ENCODE measurements around the gene STK39. TPM values are rescaled to one million over a fixed set of nuclear protein-coding genes. Genes with fewer than 3 reads are reported as not detected.
A peak's percentile ranks its signal among the peaks of the same experiment; 100 is the strongest.

The STK39 gene
- total RNA-seq, 2 experiments from 2014 or later: 28.2 to 31.4 TPM

GRCh38 chr2:168118733-168119514, 128.5 kb downstream of the STK39 start:
- CTCF ChIA-PET: interaction anchor here (0.5 to 1.9 kb wide), 11 partner anchors 10 to 222 kb away, joined by 3 to 8 read pairs (median 4); no protein-coding TSS in a partner anchor
- DNase-seq: peak; percentile 54

GRCh38 chr2:168116448-168116847, 130.9 kb downstream of the STK39 start:
- ChIA-PET CTCF (interaction anchor here (0.6 kb wide), 2 partner anchors 354 to 1577 kb away, joined by 4 to 6 read pairs; no protein-coding TSS in a partner anchor), POLR2A (no interaction called here)
- no peaks in the 10 kb centered on the region for H3K27me3 Mint-ChIP-seq
- H3K4me1 Mint-ChIP-seq: no peaks in the 10 kb centered on the region
- H3K4me3 Mint-ChIP-seq: no peak overlapping the region
- no peak overlapping the region for H3K27ac Mint-ChIP-seq
- peaks cover 3% of the 10 kb centered on the region for H3K36me3 Mint-ChIP-seq (ENCODE audit: low read depth)
- no peak for DNase-seq
- no peaks in the 10 kb centered on the region for H3K9me3 Mint-ChIP-seq

More at GRCh38 chr2:168118733-168119514, 128.5 kb downstream of the STK39 start:
- H3K36me3 Mint-ChIP-seq (ENCODE audit: low read depth): peaks cover 10% of the 10 kb centered on the region
- H3K27ac Mint-ChIP-seq: no peak overlapping the region
- no peaks in the 10 kb centered on the region for H3K27me3 Mint-ChIP-seq
- no peak overlapping the region for H3K4me3 Mint-ChIP-seq
- POLR2A ChIA-PET: no interaction called here
- no peaks in the 10 kb centered on the region for H3K9me3 Mint-ChIP-seq
- H3K4me1 Mint-ChIP-seq: peaks cover 2% of the 10 kb centered on the region

- DNase-seq: no peak
- Mint-ChIP-seq H3K27ac (no peak overlapping the region), H3K36me3 (ENCODE audit: low read depth) (peaks cover 3% of the 10 kb centered on the region), H3K27me3 (no peaks in the 10 kb centered on the region), H3K4me1 (no peaks in the 10 kb centered on the region), H3K9me3 (no peaks in the 10 kb centered on the region), H3K4me3 (no peak overlapping the region)
- ChIA-PET CTCF (no interaction called here), POLR2A (no interaction called here)
Observed at GRCh38 chr2:168114619-168115018, 132.8 kb downstream of the STK39 start.

- no peaks in the 10 kb centered on the region for H3K9me3 Mint-ChIP-seq
- H3K27ac Mint-ChIP-seq: peak overlapping the region; percentile 47
- peaks cover 3% of the 10 kb centered on the region for H3K36me3 Mint-ChIP-seq (ENCODE audit: low read depth)
- no peaks in the 10 kb centered on the region for H3K4me1 Mint-ChIP-seq
- no peak for DNase-seq
- no peak overlapping the region for H3K4me3 Mint-ChIP-seq
- CTCF ChIA-PET: no interaction called here
- H3K27me3 Mint-ChIP-seq: no peaks in the 10 kb centered on the region
- POLR2A ChIA-PET: no interaction called here
Observed at GRCh38 chr2:168114040-168114439, 133.4 kb downstream of the STK39 start.

- Mint-ChIP-seq H3K27ac (no peak overlapping the region), H3K27me3 (no peaks in the 10 kb centered on the region), H3K36me3 (ENCODE audit: low read depth) (peaks cover 10% of the 10 kb centered on the region), H3K9me3 (peaks cover 2% of the 10 kb centered on the region), H3K4me1 (no peaks in the 10 kb centered on the region), H3K4me3 (no peak overlapping the region)
- DNase-seq: no peak
- POLR2A ChIA-PET: no interaction called here
- CTCF ChIA-PET: interaction anchor here (1.4 kb wide), 1 partner anchor 8 kb away, joined by 4 read pairs; no protein-coding TSS in a partner anchor
Observed at GRCh38 chr2:168107322-168107721, 140.1 kb downstream of the STK39 start.

GRCh38 chr2:168105127-168105683, 142.2 kb downstream of the STK39 start:
- Mint-ChIP-seq H3K27me3 (no peaks in the 10 kb centered on the region), H3K27ac (no peak overlapping the region), H3K36me3 (ENCODE audit: low read depth) (peaks cover 20% of the 10 kb centered on the region), H3K4me1 (no peaks in the 10 kb centered on the region), H3K9me3 (peaks cover 2% of the 10 kb centered on the region), H3K4me3 (no peak overlapping the region)
- ChIA-PET CTCF (interaction anchor here (0.8 kb wide), 1 partner anchor 28 kb away, joined by 3 read pairs; no protein-coding TSS in a partner anchor), POLR2A (no interaction called here)
- DNase-seq: no peak

- ChIA-PET POLR2A (no interaction called here), CTCF (no interaction called here)
- Mint-ChIP-seq H3K27me3 (no peaks in the 10 kb centered on the region), H3K4me3 (no peak overlapping the region), H3K27ac (no peak overlapping the region), H3K9me3 (no peaks in the 10 kb centered on the region), H3K4me1 (no peaks in the 10 kb centered on the region), H3K36me3 (ENCODE audit: low read depth) (peaks cover 19% of the 10 kb centered on the region)
- DNase-seq: no peak
Observed at GRCh38 chr2:168097431-168097830, 150.0 kb downstream of the STK39 start.

- POLR2A ChIA-PET: no interaction called here
- peaks cover under 1% of the 10 kb centered on the region for H3K4me1 Mint-ChIP-seq
- H3K27ac Mint-ChIP-seq: no peak overlapping the region
- H3K36me3 Mint-ChIP-seq (ENCODE audit: low read depth): peaks cover 10% of the 10 kb centered on the region
- H3K4me3 Mint-ChIP-seq: no peak overlapping the region
- H3K27me3 Mint-ChIP-seq: no peaks in the 10 kb centered on the region
- no peak for DNase-seq
- CTCF ChIA-PET: no interaction called here
- H3K9me3 Mint-ChIP-seq: no peaks in the 10 kb centered on the region
Observed at GRCh38 chr2:168096158-168096557, 151.2 kb downstream of the STK39 start.

- POLR2A ChIA-PET: interaction anchor here (0.6 kb wide), 1 partner anchor 31 kb away, joined by 3 read pairs; no protein-coding TSS in a partner anchor
Observed at GRCh38 chr2:168091986-168092385, 155.4 kb downstream of the STK39 start.

GRCh38 chr2:168090366-168091135, 156.8 kb downstream of the STK39 start:
- Mint-ChIP-seq H3K36me3 (ENCODE audit: low read depth) (peaks cover 26% of the 10 kb centered on the region), H3K4me1 (peaks cover 24% of the 10 kb centered on the region), H3K9me3 (peaks cover 3% of the 10 kb centered on the region), H3K27ac (no peak overlapping the region), H3K27me3 (no peaks in the 10 kb centered on the region), H3K4me3 (no peak overlapping the region)
- ChIA-PET POLR2A (no interaction called here), CTCF (interaction anchor here (0.6 kb wide), 1 partner anchor 29 kb away, joined by 3 read pairs; no protein-coding TSS in a partner anchor)
- no peak for DNase-seq

More at GRCh38 chr2:168091986-168092385, 155.4 kb downstream of the STK39 start:
- DNase-seq: no peak
- H3K9me3 Mint-ChIP-seq: peaks cover 3% of the 10 kb centered on the region
- CTCF ChIA-PET: no interaction called here
- H3K4me1 Mint-ChIP-seq: peaks cover 24% of the 10 kb centered on the region
- H3K27ac Mint-ChIP-seq: no peak overlapping the region
- H3K4me3 Mint-ChIP-seq: no peak overlapping the region
- H3K36me3 Mint-ChIP-seq (ENCODE audit: low read depth): peaks cover 20% of the 10 kb centered on the region
- H3K27me3 Mint-ChIP-seq: no peaks in the 10 kb centered on the region

GRCh38 chr2:168089200-168089599, 158.2 kb downstream of the STK39 start:
- Mint-ChIP-seq H3K9me3 (peaks cover 3% of the 10 kb centered on the region), H3K27me3 (no peaks in the 10 kb centered on the region), H3K4me1 (peaks cover 24% of the 10 kb centered on the region), H3K4me3 (no peak overlapping the region), H3K27ac (peak overlapping the region; percentile 81), H3K36me3 (ENCODE audit: low read depth) (peaks cover 26% of the 10 kb centered on the region)
- CTCF ChIA-PET: no interaction called here
- POLR2A ChIA-PET: no interaction called here
- no peak for DNase-seq

- CTCF ChIA-PET: interaction anchor here (1.1 kb wide), 1 partner anchor 39 kb away, joined by 3 read pairs; no protein-coding TSS in a partner anchor
- H3K27me3 Mint-ChIP-seq: no peaks in the 10 kb centered on the region
- no peak overlapping the region for H3K27ac Mint-ChIP-seq
- POLR2A ChIA-PET: no interaction called here
- no peak overlapping the region for H3K4me3 Mint-ChIP-seq
- no peak for DNase-seq
- H3K4me1 Mint-ChIP-seq: peaks cover 24% of the 10 kb centered on the region
- H3K36me3 Mint-ChIP-seq (ENCODE audit: low read depth): peaks cover 33% of the 10 kb centered on the region
- peaks cover 3% of the 10 kb centered on the region for H3K9me3 Mint-ChIP-seq
Observed at GRCh38 chr2:168087401-168087800, 160.0 kb downstream of the STK39 start.

GRCh38 chr2:168086851-168087250, 160.5 kb downstream of the STK39 start:
- Mint-ChIP-seq H3K9me3 (peaks cover 3% of the 10 kb centered on the region), H3K4me1 (peaks cover 24% of the 10 kb centered on the region), H3K27me3 (no peaks in the 10 kb centered on the region), H3K36me3 (ENCODE audit: low read depth) (peaks cover 34% of the 10 kb centered on the region), H3K4me3 (no peak overlapping the region), H3K27ac (no peak overlapping the region)
- ChIA-PET POLR2A (no interaction called here), CTCF (interaction anchor here (1.1 kb wide), 1 partner anchor 38 kb away, joined by 3 read pairs; no protein-coding TSS in a partner anchor)
- DNase-seq: no peak
